SIG-M5 treated with dmso at 0.1 percent for 504 hours (cell line): ENCODE data around the gene WDR72.
"Not testable (repeated sequence)": the region's sequence is repeated elsewhere in the genome, so short reads cannot be mapped to it uniquely, and the experiment has no call there.

Experiments used
- DNase-seq: peaks from one replicate; lab custom pipeline; 2025; ENCODE audit not compliant: unreplicated experiment; lab: John Stamatoyannopoulos, UW

WDR72 gene

DNA sequence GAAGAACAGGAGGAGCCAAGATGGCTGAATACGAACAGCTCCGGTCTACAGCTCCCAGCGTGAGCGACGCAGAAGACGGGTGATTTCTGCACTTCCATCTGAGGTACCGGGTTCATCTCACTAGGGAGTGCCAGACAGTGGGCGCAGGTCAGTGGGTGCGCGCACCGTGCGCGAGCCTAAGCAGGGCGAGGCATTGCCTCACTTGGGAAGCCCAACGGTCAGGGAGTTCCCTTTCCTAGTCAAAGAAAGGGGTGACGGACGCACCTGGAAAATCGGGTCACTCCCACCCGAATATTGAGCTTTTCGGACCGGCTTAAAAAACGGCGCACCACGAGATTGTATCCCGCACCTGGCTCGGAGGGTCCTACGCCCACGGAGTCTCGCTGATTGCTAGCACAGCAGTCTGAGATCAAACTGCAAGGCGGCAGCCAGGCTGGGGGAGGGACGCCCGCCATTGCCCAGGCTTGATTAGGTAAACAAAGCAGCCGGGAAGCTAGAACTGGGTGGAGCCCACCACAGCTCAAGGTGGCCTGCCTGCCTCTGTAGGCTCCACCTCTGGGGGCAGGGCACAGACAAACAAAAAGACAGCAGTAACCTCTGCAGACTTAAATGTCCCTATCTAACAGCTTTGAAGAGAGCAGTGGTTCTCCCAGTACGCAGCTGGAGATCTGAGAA is 218.7 kb downstream of the WDR72 start:
- not testable (repeated sequence) for DNase-seq

GRCh38 chr15:53539878-53540277 is 219.6 kb downstream of the WDR72 start:
- no peak for DNase-seq

DNA sequence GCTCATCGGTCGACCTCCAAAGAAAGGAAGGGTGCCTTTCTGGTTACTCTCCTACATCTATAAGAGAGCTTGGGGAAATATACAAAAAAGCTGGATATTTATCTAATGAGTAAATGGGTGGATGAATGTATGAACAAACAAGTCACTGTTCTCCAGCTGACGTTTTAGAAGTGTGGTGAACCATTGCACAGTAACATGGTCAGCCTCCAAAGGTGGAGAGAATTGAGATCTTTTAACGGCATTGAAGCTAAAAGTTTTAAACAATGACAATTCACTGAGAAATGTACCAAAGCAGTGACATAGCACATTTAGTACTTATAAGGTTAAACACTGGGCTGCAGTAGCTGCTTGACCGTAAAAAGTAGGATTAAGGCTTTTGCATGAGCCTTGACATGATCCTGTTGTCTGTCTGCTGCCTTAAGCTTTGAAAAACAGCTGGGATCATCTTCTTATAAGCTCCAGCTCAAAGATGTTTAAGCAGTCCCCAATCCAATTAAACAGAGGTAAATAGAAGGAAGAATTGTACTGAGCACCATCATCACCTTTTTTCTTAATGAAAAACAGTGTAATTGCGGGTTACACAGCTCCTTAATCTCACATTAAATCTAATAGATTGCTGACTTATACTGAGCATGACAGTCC is 222.9 kb downstream of the WDR72 start:
- no peak for DNase-seq

DNA sequence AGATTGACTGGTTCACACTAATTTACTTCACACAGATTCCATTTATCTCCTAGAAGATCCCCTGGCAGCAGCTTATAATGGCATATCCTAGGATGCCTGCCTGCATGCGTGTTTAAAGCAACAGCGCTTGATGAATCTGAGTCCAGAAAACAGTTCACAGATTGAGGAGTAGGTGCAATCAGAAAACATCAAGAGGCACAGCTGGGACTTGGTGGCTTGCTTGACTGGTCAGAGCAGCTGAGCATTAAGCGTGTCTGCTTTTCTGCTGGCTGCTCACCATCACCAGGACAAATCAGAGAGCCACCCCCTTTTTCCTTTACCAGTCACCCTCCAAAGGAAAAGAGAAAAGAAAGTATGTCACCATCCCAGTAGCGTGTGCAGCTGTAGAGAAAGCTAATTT is 223.6 kb downstream of the WDR72 start:
- DNase-seq, result no peak

- DNase-seq, result no peak
Measured at GRCh38 chr15:53534105-53534839, 225.2 kb downstream of the WDR72 start.

- no peak for DNase-seq
Measured at GRCh38 chr15:53530761-53531160, 228.7 kb downstream of the WDR72 start.

- no peak for DNase-seq
Measured at GRCh38 chr15:53527996-53528395, 231.5 kb downstream of the WDR72 start.

GRCh38 chr15:53525894-53526293 is 233.6 kb downstream of the WDR72 start:
- no peak for DNase-seq

GRCh38 chr15:53522991-53523390 is 236.5 kb downstream of the WDR72 start:
- DNase-seq, result no peak

GRCh38 chr15:53520996-53521395 is 238.5 kb downstream of the WDR72 start:
- no peak for DNase-seq

DNA sequence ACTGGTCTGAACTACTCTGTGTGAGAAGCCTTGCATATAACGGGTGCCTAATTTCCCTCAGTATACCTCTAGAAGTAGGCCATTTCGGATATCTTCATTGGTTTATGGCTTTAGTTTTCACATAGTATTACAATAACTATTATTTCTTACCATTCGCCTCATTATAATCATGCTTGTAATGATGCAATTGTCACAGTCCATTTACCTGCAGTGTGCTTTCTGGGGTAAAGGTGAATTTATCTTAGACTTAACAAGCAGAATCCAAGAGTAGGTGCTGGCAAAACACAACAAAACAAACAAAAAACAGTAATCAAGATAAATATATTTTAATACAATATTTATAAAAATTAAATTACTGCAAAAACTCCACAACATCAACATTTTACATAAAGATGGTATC is 246.0 kb downstream of the WDR72 start:
- DNase-seq, result no peak

DNA sequence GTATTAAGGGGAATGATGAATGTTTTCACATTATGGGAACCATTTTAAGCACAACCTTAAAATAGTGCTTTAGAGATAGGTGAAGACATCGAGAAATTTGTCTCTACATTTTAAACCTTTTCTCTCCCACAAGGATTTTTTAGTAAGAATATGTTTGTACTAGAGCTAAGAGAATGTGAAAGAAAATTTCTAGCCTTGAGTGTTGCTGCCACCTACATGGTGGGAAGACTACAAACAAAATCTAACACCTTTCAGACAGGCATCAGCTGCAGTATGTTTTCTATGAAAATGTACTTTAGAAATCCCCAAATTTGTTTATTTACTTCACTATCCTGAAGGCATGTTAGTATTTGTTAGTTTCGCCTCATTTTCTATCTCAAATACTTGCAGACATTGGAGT is 247.4 kb downstream of the WDR72 start:
- DNase-seq, result peak; percentile 1

DNA sequence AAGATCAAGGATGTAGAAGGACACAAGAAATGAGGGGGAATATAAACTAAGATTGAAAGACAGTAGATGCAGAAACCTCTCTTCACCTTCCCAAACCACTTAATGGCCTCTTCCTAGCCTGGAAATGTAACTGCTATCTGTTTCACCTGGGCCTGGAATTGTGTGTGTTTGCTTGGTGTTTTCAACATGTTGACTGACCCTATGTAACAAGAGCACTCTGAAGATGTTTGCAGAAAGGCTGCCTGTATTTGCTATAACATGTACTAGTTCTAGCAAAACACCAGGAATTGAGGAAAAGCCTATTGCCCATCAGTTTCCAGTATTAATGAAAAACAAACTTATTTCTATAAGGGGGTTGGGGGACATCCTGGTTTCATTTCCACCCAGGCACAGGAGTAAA is 248.3 kb downstream of the WDR72 start:
- no peak for DNase-seq

DNA sequence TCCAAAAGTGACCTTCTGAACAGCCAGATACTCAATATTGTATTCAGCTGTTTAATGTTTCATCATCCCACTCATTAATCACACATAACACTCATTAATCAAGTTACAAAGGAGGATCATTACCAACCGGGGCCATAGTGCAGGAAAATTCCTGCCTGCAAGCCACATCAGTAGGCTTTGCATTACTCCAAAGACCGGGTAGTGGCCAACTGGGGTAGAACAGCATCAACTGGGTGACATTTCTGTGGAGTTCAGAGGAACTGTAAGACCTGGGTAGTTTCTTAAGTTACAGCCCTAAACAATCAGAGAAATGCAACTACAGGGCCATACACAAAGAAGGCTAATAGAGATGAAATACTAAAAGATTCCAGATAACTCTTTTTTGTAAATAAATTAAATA is 253.1 kb downstream of the WDR72 start:
- no peak for DNase-seq

DNA sequence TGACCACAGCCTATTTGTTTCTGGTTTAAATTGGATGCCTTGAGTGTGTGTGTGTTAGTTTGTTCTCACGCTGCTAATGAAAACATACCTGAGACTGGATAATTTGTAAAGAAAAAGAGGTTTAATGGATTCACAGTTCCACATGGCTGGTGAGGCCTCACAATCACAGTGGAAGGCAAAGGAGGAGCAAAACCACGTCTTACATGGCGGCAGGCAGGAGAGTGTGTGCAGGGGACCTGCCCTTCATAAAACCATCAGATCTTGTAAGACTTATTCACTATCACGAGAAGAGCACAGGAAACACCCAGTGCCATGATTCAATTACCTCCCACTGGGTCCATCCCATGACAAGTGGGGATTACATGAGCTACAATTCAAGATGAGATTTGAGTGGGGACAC is 260.5 kb downstream of the WDR72 start:
- no peak for DNase-seq

GRCh38 chr15:53490341-53490740 is 269.1 kb downstream of the WDR72 start:
- no peak for DNase-seq

DNA sequence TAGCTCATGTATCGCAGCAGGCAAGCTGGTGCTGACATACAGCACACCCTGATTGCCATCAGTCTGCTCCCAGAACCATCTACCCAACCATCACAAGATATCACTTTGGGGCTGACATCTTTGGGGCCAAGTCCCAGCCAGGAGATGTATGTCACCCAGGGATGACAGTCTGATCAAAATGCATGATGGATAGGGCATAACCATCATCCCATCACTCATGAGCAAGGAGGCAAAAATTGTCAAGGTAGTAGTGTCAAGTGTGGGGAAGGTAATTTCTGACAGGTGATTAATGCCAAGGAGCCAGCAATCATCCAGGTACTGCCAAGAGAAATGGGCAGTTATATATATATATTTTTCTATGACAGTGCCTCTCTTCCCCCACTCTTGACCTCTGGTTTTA is 277.4 kb downstream of the WDR72 start:
- no peak for DNase-seq

- no peak for DNase-seq
Measured at GRCh38 chr15:53477981-53478766, 281.3 kb downstream of the WDR72 start.

DNA sequence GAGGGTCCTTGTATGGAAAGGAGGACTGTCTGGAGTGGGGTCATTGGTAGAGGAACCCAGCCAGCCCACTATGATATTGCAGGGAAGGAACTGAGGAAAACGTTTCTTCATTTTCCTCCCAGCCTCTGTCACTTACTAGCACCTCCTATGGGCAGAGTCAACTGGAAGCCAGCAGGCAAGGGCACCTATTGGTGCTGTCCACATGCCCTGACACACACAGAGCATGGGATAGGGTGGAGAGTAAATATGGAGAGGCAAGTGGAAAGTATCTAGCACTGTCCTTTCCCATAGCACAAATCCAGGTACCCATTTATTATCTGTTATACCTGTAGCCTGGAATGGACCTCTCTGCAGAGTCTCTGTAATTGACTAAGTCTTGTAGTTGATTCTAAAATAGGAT is 285.6 kb downstream of the WDR72 start:
- no peak for DNase-seq

GRCh38 chr15:53473435-53473834 is 286.0 kb downstream of the WDR72 start:
- no peak for DNase-seq

- no peak for DNase-seq
Measured at GRCh38 chr15:53472883-53473282, 286.6 kb downstream of the WDR72 start.

- DNase-seq, result no peak
Measured at GRCh38 chr15:53472210-53472609, 287.3 kb downstream of the WDR72 start.
